GM12875 (cell line): Measurements from ENCODE around the gene PIKFYVE.

Experiments used
- H3K4me3 ChIP-seq: one replicate; pipeline ENCODE4 v1.5.1; 2011; ENCODE audit warnings: low read depth, low read length, control low read depth
- TF ChIP-seq, protein P1 (sequence below): IDR thresholded peaks from 2 replicates; pipeline ENCODE4 v1.5.1; 2011; ENCODE audit warnings: low read depth, mild to moderate bottlenecking, control low read depth, inconsistent platforms, low read length, moderate library complexity, borderline replicate concordance; ENCODE audit not compliant: insufficient read depth

PIKFYVE gene

DNA sequence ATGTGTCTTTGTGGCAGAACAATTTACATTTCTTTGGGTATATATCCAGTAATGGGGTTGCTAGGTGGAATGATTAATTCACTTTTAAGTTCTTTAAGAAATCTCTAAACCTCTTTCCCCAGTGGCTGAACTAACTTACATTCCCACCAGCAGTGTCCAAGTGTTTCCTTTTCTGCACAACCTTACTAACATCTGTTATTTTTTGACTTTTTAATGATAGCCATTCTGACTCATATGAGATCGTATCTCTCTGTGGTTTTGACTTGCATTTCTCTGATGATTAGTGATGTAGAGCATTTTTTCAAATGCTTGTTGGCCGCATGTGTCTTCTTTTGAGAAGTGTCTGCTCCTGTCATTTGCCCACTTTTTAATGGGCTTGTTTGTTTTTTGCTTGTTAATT lies 97.4 kb downstream of the PIKFYVE start:
- TF ChIP-seq, protein P1, sequence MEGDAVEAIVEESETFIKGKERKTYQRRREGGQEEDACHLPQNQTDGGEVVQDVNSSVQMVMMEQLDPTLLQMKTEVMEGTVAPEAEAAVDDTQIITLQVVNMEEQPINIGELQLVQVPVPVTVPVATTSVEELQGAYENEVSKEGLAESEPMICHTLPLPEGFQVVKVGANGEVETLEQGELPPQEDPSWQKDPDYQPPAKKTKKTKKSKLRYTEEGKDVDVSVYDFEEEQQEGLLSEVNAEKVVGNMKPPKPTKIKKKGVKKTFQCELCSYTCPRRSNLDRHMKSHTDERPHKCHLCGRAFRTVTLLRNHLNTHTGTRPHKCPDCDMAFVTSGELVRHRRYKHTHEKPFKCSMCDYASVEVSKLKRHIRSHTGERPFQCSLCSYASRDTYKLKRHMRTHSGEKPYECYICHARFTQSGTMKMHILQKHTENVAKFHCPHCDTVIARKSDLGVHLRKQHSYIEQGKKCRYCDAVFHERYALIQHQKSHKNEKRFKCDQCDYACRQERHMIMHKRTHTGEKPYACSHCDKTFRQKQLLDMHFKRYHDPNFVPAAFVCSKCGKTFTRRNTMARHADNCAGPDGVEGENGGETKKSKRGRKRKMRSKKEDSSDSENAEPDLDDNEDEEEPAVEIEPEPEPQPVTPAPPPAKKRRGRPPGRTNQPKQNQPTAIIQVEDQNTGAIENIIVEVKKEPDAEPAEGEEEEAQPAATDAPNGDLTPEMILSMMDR: no peak
- H3K4me3 ChIP-seq: no peak overlapping the region

DNA sequence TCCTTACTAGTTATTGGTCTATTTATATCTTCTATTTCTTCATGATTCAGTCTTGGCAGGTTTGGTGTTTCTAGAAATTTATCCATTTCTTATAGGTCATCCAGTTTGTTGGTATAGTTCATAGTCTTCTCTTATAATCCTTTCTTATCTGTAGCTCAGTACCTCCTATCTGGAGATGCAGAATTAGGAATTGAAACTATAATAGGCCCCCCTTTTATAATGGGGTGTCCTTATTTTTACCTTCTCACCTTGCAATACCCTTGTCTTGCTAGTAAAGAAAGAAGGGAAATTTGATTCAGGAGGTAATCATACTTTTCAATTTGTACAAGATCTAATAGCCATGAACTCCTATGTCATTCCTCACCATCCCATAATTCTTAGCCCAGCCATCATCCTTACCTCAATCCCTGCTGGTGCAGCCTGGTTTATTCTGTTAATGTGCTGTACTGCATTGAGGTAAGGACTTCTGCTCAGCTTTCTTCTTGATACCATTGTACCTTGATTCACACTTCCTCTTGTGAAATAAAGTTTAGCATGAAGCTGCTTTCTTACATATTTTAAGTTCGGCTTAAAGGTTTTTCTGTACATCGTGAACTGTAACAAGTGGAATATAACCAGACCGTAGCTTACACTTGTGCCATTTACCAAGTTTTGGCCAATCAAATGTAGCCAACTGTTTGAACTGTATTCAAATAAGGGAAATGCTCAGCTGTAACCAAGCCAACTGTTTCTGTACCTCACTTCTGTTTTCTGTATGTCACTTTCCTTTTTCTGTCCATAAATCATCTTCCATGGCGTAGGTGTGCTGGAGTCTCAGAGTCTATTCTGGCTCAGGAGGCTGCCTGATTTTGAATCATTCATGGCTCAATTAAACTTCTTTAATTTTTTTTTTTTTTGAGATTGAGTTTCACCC lies 100.4 kb downstream of the PIKFYVE start:
- TF ChIP-seq, protein P1: no peak
- H3K4me3 ChIP-seq: no peak overlapping the region

DNA sequence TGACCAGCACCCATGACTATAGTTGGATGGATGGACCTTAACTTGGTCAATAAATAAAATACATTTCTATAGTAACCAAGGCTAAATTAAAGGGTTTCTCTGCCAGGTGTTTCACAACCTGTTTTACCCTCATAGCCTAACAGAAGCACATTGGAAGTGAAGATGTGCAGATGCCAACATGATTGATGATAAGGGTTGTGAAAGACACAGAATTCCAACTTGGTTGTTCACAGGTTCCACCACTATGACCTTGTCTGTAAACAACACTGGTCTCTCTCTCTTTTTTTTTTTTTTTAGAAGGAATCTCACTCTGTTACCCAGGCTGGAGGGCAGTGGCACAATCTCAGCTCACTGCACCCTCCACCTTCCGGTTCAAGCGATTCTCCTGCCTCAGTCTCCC lies 103.0 kb downstream of the PIKFYVE start:
- TF ChIP-seq, protein P1: no peak
- H3K4me3 ChIP-seq: no peak overlapping the region

DNA sequence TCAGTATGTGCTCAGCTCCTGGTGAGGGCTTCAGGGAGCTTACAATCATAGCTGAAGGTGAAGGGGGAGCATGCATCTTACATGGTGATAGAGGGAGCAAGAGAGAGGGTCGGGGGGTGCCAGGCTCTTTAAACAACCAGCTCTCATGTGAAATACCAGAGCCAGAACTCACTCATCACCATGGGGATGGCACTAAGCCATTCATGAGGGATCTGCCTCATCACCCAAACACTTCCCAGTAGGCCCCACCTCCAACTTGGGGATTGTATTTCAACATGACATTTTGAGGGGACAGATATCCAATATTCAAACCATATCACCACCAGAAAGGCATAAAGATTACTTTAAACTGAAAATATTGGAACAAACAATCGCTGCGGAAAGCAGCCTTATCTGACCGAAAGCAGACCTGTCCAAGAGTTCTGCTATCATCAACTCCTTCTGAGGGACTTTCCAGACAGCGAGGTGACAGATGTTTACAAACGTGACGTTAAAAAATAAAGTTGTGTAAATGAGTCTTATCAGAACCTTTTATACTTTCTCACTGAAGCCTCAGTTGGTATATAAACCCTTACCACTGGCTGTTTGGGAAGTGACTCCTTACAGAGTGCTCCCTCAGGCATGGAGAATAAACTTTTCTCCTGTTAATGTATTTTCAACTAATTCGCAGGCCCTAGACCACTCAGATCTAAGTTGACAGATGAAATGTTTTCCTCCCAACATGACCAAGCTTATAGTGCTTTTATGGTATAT lies 105.0 kb downstream of the PIKFYVE start:
- no peak overlapping the region for H3K4me3 ChIP-seq
- TF ChIP-seq, protein P1: no peak

DNA sequence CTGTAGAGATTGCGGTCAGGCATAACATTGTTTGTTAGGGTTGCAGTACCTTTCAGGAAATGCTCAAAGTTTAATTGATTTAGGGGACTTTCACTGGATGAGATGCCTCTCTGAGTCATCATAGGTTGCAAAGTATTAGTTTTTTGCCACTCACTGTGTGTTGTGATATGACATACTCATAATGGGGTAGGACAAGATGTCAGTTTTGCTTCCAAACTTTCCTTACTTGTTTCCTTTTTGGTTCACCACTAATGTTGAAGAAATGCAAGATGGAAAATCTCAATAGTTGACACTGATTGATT lies 105.5 kb downstream of the PIKFYVE start:
- TF ChIP-seq, protein P1: no peak
- no peak overlapping the region for H3K4me3 ChIP-seq

DNA sequence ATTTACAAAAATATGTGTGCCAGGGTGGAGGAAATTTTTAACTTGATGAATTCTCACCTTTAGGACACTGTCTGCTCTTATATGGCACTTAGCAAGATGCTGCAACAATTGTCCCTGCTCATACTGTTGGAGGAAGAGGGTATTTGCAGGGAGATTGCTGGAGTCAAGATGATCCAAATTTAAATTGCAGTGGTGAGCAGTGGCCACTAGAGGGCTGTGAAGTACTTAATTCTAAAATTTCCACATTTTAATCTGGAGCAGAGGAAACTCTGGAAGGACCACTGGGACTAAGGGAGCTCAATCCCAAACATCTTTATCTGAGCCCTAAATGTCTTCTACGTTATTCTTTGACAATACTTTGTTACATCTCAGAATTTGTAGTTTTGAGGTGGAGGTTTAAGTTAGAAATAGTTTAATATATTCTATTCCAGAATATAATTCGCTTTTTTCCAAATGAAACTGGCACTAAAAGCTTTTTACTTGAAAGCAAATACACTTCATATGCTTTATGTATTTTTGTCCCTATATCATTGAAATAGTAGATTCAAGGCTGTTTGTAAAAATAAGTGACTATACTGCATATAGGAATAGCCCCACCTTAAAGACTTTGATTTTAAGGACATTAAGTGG lies 107.5 kb downstream of the PIKFYVE start:
- TF ChIP-seq, protein P1: peak; percentile 78
- H3K4me3 ChIP-seq: no peak overlapping the region
